Karpas-422 (cell line): Measurements from ENCODE around the gene TAF11L14. TPM values are rescaled to one million over a fixed set of nuclear protein-coding genes. Genes with fewer than 3 reads are reported as not detected.

Experiments used
- DNase-seq: peaks from one replicate; pipeline ENCODE4 v3.0.0-alpha.2; 2015
- H2AFZ ChIP-seq: fragments of 200-600 bp; sonication (generic); 2 replicates; pipeline ENCODE4 v1.6.1; 2014; ENCODE audit warnings: antibody characterized with exemption, low read length, mixed read lengths
- H3K27ac ChIP-seq: fragments of 200-600 bp; sonication (generic); 2 replicates; pipeline ENCODE4 v1.5.1; 2014; ENCODE audit warnings: mild to moderate bottlenecking, low read length, moderate library complexity
- H3K27me3 ChIP-seq: fragments of 200-600 bp; sonication (generic); 2 replicates; pipeline ENCODE4 v1.6.1; 2014; ENCODE audit warnings: low read length, mixed read lengths
- H3K36me3 ChIP-seq: fragments of 200-600 bp; sonication (generic); 2 replicates; pipeline ENCODE4 v1.6.1; 2014; ENCODE audit warnings: low read length, mixed read lengths; ENCODE audit not compliant: insufficient read depth
- H3K4me1 ChIP-seq: fragments of 200-600 bp; sonication (generic); 2 replicates; pipeline ENCODE4 v1.6.1; 2014; ENCODE audit warnings: mild to moderate bottlenecking, low read length, mixed read lengths
- H3K4me2 ChIP-seq: fragments of 200-600 bp; sonication (generic); 2 replicates; pipeline ENCODE4 v1.6.1; 2014; ENCODE audit warnings: low read length, low read depth, mild to moderate bottlenecking; ENCODE audit not compliant: poor library complexity, severe bottlenecking
- H3K4me3 ChIP-seq: fragments of 200-600 bp; sonication (generic); 2 replicates; pipeline ENCODE4 v1.5.1; 2014; ENCODE audit warnings: mild to moderate bottlenecking, antibody characterized with exemption, low read length, mixed read lengths
- H3K79me2 ChIP-seq: fragments of 200-600 bp; sonication (generic); 2 replicates; pipeline ENCODE4 v1.6.1; 2014; ENCODE audit warnings: mild to moderate bottlenecking, low read length, mixed read lengths
- H3K9ac ChIP-seq: fragments of 200-600 bp; sonication (generic); 2 replicates; pipeline ENCODE4 v1.6.0; 2014; ENCODE audit warnings: low read length
- H3K9me2 ChIP-seq: fragments of 200-600 bp; sonication (generic), shearing (Covaris generic); replicated peaks from 2 replicates; pipeline ENCODE4 v1.6.0; 2014; ENCODE audit warnings: mild to moderate bottlenecking, low read length, moderate library complexity; ENCODE audit not compliant: insufficient read depth
- H3K9me3 ChIP-seq: fragments of 300-700, 200-600 bp; sonication (generic); 2 replicates; pipeline ENCODE4 v1.6.1; 2014; ENCODE audit warnings: low read length, mixed read lengths
- H4K20me1 ChIP-seq: fragments of 200-600 bp; sonication (generic); 2 replicates; pipeline ENCODE4 v1.6.1; 2014; ENCODE audit warnings: mild to moderate bottlenecking, antibody characterized with exemption, low read length, low read depth; ENCODE audit not compliant: insufficient read depth
- total RNA-seq: library from RNA; depleted of rRNA; stranded (reverse); fragments of >200 nt; shearing (Covaris generic); gene quantifications from 2 replicates; pipeline ENCODE4 v1.2.3, GENCODE V29; 2014; ENCODE audit warnings: low replicate concordance

TAF11L14 gene
- total RNA-seq, 1 experiment from 2014 or later = not detected

DNA sequence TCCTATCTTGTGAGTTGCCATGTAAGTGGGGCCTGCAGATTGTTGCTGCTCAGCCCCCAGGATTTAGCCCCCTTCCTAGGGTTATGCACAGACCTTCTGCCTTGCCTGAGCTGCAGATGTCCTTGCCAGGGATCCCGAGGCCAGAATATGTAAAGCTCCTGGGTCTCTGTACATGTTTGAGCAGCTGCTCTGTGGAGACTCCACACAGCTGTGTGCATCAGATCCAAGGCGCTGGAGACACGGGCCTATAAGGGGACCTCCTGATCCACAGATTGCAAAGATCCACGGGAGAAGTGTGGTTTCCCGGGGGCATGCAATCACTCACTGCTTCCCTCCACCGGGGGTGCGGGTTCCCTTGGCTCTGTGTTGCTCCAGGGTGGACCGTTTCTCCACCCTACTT lies 28.9 kb downstream of the TAF11L14 start:
- DNase-seq = no peak
- Histone ChIP-seq H3K27ac (no peak overlapping the region), H3K4me1 (no peaks in the 10 kb centered on the region), H3K9me2 (no peaks in the 10 kb centered on the region), H3K79me2 (no peaks in the 10 kb centered on the region), H4K20me1 (no peaks in the 10 kb centered on the region), H3K9ac (no peak overlapping the region), H3K36me3 (no peaks in the 10 kb centered on the region), H2AFZ (no peak overlapping the region), H3K4me2 (no peak overlapping the region), H3K4me3 (no peak overlapping the region), H3K27me3 (no peaks in the 10 kb centered on the region), H3K9me3 (no peaks in the 10 kb centered on the region; the same call in 1 of the 2 replicates)

DNA sequence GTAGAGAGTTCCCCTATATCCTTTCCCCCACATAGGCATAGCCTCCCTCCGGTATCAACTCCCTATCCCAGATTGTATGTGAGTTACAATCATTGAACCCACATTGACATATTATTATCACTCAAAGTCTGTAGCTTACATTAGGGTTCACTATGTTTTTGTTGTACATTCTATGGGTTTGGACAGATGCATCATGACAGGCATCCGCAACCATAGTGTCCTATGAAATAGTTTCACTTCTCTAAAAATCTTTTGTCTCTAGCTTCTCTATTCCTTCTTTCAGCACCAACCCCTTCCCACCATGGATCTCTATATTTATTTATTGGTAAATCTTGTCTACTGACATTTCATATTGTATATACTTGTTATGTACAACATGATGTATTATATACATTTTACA lies 31.6 kb downstream of the TAF11L14 start:
- H3K4me1 ChIP-seq = no peaks in the 10 kb centered on the region
- H3K36me3 ChIP-seq = no peaks in the 10 kb centered on the region
- peaks cover 5% of the 10 kb centered on the region for H3K9me3 ChIP-seq
- H3K4me2 ChIP-seq = no peak overlapping the region
- no peak overlapping the region for H3K27ac ChIP-seq
- DNase-seq = no peak
- no peaks in the 10 kb centered on the region for H3K79me2 ChIP-seq
- no peaks in the 10 kb centered on the region for H4K20me1 ChIP-seq
- H3K27me3 ChIP-seq = no peaks in the 10 kb centered on the region
- H3K9ac ChIP-seq = no peak overlapping the region
- H3K9me2 ChIP-seq = no peaks in the 10 kb centered on the region
- no peak overlapping the region for H3K4me3 ChIP-seq
- H2AFZ ChIP-seq = no peak overlapping the region

DNA sequence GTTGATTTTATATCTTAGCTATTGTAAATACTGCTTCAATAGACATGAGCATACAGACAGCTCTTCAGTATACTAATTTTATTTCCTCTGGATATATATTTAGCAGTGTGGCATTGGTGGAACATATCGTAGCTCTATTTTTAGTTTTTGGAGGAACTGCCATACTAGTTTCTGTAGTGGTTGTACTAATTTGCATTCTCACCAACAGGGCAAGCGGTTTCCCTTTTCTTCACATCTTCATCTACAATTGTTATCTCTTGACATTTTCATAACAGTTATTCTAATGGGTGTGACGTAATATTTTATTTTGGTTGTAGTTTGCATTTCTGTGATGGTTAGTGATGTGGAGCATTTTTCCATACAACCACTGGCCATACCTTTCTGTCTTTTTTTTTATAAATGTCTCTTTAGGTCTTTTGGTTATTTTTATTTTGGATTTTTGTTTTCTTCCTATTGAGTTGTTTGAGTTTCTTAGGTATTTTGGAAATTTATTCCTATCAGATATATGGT lies 32.5 kb downstream of the TAF11L14 start:
- Histone ChIP-seq H3K27me3 (no peaks in the 10 kb centered on the region), H3K9me2 (no peaks in the 10 kb centered on the region), H3K4me1 (no peaks in the 10 kb centered on the region), H3K9me3 (peaks cover 11% of the 10 kb centered on the region), H4K20me1 (no peaks in the 10 kb centered on the region), H3K4me2 (no peak overlapping the region), H3K36me3 (no peaks in the 10 kb centered on the region), H2AFZ (no peak overlapping the region), H3K27ac (no peak overlapping the region), H3K79me2 (no peaks in the 10 kb centered on the region), H3K4me3 (no peak overlapping the region), H3K9ac (no peak overlapping the region)
- DNase-seq = no peak

DNA sequence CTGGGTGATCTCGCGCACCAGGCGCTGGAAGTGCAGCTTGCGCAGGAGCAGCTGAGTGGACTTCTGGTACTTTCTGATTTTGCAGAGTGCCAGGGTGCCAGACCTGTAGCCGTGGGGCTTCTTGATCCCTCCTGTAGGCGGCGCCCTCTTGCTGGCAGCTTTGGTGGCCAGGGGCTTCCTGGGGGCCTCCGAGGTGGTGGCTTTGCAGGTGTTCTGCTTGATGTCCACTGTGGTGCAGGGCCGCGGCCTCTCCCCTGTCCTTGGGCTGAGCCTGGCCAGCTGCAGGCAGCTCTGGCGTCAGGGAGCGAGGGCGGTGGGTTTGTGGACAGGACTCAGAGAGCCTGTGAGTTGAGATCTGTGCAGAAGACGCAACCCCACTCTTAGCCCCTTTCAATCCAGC lies 36.1 kb downstream of the TAF11L14 start:
- Histone ChIP-seq H3K4me1 (no peaks in the 10 kb centered on the region), H3K9me3 (peaks cover 11% of the 10 kb centered on the region), H3K4me2 (no peak overlapping the region), H3K9ac (no peak overlapping the region), H4K20me1 (no peaks in the 10 kb centered on the region), H3K9me2 (no peaks in the 10 kb centered on the region; the same call in 1 of the 2 replicates), H3K27ac (no peak overlapping the region), H3K4me3 (no peak overlapping the region), H3K36me3 (no peaks in the 10 kb centered on the region), H3K79me2 (no peaks in the 10 kb centered on the region), H2AFZ (no peak overlapping the region), H3K27me3 (no peaks in the 10 kb centered on the region)
- no peak for DNase-seq

DNA sequence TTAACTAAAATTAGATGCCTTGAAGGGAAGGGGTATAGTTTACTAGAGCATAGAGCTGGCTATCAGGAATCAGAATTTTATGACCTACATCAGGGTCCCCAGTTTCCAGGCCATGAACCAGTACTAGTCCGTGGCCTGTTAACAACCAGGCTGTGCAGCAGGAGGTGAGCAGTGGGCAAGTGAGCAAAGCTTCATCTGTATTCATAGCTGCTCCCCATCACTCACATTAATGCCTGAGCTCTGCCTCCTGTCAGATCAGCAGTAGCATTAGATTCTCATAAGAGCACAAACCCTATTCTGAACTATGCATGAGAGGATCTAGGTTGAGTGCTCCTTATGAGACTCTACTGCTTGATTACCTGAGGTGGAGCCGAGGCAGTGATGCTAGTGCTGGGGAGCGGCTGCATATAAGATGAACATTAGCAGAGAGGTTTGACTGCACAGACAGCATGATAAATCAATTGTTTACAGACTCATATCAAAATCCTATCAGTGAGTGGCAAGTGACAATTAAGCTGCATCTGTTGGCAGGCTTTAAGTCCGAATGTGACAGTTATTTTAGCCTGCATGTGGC lies 44.6 kb downstream of the TAF11L14 start:
- Histone ChIP-seq H3K27ac (no peak overlapping the region), H3K4me1 (no peaks in the 10 kb centered on the region), H3K36me3 (no peaks in the 10 kb centered on the region), H3K79me2 (no peaks in the 10 kb centered on the region), H2AFZ (no peak overlapping the region), H3K9ac (no peak overlapping the region), H3K27me3 (no peaks in the 10 kb centered on the region), H3K4me3 (no peak overlapping the region), H3K4me2 (no peak overlapping the region), H4K20me1 (no peaks in the 10 kb centered on the region), H3K9me3 (peaks cover 4% of the 10 kb centered on the region; the same call in 1 of the 2 replicates), H3K9me2 (no peaks in the 10 kb centered on the region; the same call in 1 of the 2 replicates)
- no peak for DNase-seq

DNA sequence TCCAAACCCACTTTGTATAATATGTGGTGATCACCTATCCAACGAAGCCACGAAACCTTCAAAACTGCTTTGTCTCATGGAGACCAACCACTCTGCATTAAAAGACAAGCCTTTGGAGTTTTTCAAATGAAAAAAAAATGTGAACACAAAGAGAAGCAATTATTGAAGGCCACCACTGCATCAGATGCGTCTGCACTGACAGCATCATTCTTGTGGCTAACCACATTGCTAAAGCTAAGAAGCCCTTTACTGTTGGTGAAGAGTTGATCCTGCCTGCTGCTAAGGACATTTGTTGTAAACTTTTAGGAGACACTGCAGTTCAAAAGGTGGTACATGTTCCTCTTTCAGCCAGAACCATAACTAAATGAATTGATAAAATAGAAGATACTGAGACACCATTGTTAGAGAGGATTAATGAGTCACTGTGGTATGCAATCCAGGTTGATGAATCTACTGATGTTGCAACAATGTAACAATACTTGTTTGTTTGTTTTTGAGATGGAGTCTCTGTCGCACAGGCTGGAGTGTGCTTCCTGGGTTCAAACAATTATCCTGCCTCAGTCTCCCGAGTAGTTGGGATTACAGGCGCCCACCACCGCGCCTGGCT lies 45.4 kb downstream of the TAF11L14 start:
- H3K36me3 ChIP-seq = no peaks in the 10 kb centered on the region
- no peak overlapping the region for H3K4me3 ChIP-seq
- no peaks in the 10 kb centered on the region for H3K27me3 ChIP-seq
- no peaks in the 10 kb centered on the region for H3K4me1 ChIP-seq
- no peak for DNase-seq
- no peak overlapping the region for H2AFZ ChIP-seq
- H3K9me3 ChIP-seq = peaks cover 4% of the 10 kb centered on the region; the same call in 1 of the 2 replicates
- H3K9me2 ChIP-seq = no peaks in the 10 kb centered on the region; the same call in 1 of the 2 replicates
- H3K27ac ChIP-seq = no peak overlapping the region
- H3K4me2 ChIP-seq = no peak overlapping the region
- no peaks in the 10 kb centered on the region for H4K20me1 ChIP-seq
- no peak overlapping the region for H3K9ac ChIP-seq
- H3K79me2 ChIP-seq = no peaks in the 10 kb centered on the region

DNA sequence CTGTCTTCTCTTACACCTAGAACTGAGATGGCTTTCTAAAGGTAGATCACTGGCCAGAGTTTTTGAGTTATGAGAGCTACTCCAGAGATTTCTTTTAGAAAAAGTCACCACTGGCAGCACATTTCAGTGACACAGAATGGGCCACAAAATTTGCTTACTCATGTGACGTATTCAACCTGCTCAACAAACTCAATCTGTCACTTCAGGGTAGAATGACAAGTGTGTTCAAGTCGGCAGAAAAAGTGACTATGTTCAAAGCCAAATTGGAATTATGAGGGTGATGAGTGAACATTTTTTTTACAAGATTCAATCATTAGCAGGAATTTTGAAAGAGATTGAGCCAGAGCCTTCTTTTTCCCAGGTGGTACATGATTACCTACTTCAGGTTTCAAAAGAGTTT lies 46.5 kb downstream of the TAF11L14 start:
- peaks cover 1% of the 10 kb centered on the region; the same call in 1 of the 2 replicates for H3K9me3 ChIP-seq
- H3K9me2 ChIP-seq = no peaks in the 10 kb centered on the region
- H4K20me1 ChIP-seq = no peaks in the 10 kb centered on the region

More for the DNA sequence above, 46.5 kb downstream of the TAF11L14 start:
- Histone ChIP-seq H3K27me3 (no peaks in the 10 kb centered on the region), H3K9ac (no peak overlapping the region), H3K36me3 (no peaks in the 10 kb centered on the region), H2AFZ (no peak overlapping the region), H3K4me1 (no peaks in the 10 kb centered on the region), H3K4me3 (no peak overlapping the region), H3K4me2 (no peak overlapping the region), H3K79me2 (no peaks in the 10 kb centered on the region), H3K27ac (no peak overlapping the region)
- DNase-seq = no peak
